DMS53 treated with DMSO at 0.1 percent for 48 hours (cell line): Measurements from ENCODE around the gene ITGB1.

ENCODE experiments used
- DNase-seq: peaks from one replicate; lab custom pipeline; 2025; ENCODE audit not compliant: unreplicated experiment; lab: John Stamatoyannopoulos, UW

ITGB1 gene

DNA sequence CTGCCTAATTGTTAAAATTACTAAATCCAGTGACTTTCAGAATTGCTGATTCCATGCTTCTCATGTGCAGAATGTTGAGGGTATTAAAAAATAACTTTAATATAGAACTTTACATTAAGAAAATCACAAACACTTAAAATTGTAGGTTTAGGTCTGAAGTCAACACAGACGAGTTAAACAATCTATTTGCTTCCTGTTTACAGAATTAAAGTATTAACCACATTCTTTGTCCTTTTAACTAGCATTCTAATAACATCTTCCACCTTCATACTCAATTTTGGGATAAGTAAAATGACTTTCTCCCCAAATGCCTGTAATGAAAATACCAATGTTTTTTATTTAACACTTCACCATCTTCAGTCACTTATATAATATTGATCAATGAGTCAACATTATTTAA is 2.2 kb downstream of the ITGB1 start:
- DNase-seq = no peak

DNA sequence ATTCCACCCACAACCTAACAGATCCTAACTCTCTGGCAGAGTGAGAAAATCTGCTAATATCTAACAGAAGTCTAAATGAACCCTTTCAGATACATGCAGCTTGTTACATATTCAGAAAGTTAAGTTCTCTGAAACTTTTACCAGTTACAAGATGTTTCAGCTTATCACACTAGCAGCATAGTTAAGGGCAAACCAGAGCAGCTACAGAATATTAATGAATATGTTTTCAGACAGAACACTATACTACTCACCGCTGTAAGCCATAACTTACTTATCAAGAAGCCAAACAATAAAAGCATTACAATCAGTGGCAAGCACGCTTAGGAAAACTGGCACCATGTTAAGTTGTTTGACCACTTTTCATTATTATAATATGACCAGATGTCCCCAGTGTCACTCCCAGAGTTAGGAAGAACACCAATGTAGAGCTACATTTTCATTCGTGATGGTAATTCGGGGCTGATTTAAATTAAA is 2.7 kb downstream of the ITGB1 start:
- no peak for DNase-seq

DNA sequence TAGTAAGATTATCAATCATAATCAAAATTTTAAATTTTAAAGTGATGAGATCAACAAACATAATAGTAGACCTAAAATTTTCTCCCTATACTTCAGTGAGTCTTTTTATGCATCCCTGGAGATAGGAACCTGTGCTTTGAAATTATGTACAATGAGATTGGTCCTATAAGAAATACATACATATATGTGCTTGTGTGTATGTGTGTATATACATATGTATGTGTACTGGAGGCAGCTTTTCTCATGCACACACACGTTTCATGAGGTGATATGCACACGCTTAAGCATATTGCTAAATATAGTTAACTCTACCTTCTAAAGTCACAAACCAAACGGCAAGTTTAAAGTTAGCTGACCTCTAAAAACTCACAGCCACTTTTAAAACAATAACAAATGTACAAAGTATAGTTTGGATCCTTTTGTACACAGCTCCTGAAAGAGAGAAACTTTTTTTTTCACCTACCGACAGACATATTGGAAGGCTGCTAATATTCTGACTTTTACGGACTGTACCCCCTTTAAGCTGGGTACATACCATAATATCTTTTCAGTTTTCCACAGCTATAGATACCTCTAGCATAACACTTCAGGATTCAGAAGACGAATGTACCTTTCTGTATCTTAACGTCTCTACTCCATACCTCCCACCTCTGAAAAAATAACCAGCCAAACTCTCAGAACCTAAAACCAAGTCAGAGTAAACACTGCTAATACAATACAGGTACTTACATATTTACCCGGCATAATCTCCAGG is 3.3 kb downstream of the ITGB1 start:
- no peak for DNase-seq

DNA sequence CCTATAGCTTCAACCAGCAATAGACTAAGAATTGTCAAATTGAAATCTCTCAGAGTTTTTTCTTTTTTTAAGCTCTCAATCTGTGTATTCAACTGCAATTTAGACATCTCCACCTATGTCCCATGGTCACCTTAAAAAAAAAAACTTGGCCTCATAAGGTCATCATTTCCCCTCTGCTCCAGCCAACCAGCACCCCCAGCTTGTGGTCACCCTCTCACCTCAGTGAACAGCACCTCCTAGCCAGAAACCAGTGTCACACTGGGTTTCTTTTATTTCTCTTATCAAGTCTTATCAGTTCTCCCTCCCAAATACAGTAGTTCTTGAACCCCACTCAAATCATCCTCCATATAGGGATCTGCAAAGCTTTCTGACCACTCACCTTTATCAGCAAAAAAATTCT is 4.0 kb downstream of the ITGB1 start:
- DNase-seq = no peak

DNA sequence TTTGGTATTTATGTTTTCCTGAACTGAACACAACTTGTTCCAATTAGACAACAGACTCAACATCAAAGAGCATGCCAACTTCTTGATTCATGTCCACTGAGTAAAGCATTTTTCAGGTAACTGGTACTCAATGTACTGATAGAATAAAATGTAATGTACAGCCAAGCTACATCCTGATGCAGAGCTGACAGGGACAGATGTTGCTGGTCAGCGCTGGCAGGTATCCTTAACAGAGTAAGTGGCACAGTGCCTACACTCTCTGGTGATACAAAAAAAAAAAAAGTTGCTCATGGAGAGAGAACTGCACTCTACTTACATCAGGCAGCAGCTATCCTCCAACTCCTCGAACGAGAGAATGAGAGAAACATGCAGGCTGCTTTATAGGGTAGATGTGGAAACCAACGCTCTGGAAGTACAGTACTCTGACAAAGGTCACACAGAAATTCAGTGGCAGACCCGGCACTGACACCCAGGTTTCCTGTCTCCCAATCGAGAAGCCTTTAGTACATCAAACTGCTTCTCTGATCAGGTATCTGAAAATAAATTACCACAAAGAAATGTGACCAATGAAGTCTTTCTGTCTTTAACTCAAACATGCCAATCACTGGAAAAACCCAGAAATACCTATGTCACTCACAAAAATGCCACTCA is 4.6 kb downstream of the ITGB1 start:
- no peak for DNase-seq

DNA sequence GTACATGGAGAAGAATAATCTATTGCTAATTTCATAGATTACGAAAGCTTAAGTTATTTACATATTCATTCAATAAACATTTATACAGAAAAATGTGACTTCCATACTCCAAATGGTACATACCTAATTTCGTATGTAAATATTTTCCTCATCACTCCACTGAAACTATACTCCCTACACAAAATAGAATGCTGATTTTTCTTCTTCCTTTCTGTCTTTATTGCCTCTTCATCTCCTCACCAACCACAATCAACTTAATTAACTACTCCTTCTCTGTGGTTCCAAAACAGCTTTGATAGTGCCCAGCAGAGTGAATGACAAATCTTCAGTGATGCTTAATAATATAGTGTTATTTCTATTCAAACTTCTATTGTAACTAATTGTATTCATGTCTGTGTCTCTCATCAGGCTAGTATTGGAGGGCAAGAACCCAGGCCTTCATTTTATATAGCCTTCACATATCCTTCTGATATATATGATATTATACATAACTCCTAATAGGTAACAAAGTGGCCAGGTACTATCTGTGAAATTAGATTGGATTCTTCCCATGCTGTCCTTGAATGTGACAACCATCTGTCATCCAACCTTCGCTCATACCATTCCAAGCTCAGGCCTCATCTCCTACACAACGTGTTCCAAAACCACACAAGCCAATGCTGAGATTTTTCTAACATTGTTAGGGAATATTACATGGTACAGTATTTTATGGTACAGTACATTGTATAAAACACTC is 5.3 kb downstream of the ITGB1 start:
- DNase-seq = no peak

DNA sequence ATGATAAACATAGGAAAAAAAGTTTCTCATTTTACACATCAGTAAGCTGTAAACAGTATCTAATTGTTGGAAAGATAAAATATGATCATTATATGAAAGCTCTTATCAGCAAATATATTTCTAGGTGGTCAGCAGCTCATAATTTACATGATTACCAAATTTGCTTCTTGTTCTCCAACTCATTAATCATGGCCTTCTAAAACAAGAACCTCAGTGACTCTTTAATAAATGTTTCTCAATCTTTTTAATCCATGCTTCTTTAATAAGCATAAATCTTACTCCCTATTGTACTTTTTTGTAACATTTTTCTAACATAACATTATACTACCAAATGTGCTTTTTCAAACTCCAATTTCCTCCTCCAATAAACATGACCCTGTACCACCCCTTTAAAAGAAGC is 5.9 kb downstream of the ITGB1 start:
- DNase-seq = no peak

DNA sequence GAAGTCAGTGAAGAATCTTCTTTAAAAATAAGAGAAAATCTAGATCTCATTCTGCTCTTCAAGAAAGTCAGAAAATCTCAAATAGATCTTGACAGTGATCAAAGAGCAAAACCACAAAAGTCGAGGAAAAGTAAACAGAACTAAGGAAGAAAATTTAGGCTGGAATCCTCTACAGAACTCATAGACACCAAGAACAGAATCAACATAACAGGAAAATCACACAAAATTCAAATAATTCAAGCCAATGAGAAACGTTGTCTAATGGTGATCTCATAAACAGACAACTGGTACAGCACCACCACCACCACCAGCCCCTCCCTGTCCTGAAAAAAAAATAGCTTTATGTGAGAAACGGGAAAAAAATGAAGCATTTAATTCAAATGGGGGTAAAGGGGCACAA is 6.9 kb downstream of the ITGB1 start:
- no peak for DNase-seq

DNA sequence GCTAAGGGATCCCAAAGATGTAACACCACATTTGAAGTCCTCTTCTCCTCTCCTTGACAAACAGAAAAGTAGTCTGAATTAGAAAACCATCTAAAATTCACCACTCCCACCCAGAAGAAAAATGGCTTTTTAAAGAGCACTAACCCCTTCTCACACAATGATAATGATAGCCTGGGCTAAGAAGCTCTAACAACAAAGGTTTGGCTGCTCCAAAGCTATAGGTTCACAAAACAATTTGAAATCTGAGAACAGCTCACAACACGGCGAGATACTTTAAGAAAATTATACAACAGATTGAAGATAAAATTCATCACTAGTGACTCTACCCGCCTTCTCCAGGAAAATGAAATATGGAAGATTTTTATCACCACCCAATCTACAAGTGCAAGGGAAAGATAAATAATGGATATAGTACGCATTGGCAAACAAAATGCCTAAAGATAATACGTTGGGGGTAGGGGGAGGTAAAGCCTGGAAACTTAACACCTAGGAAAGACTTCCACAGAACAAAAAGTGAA is 7.4 kb downstream of the ITGB1 start:
- DNase-seq = no peak

DNA sequence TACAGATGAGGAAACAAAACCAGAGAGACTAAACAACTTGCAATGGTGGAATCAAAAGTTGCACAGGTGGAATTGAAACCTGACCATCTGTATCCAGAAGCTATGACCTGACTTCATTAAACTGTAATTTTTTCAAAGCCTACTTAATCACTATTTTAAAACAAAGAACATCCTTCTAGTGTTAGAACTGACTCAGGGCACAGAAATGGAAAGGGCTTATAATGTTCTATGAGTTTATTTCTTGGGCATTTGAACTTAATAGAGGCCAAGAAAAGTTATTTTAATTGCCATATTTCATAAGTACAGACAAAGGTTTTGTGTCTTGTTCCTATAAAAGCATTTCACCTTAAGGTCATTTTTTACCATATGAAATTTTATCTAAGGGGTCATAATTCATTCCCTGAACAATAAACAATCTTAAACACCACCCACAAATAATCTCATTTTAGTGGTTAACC is 8.8 kb downstream of the ITGB1 start:
- DNase-seq = no peak

DNA sequence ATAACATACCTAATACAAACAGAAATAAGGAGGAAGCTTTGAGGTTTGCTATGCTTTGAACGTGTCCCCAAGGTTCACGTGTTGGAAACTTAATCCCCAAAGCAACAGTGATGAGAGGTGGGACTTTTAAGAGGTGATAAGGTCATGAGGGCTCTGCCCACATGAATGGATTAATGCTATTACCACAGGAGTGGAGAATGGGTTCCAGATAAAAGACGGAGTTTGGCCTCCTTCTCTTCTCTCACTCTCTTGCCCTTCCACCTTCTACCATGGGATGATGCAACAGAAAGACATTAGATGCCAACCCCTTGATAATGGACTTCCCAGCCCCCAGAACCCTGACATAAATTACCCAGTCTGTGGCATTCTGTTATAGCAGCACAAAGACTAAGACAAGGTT is 9.6 kb downstream of the ITGB1 start:
- no peak for DNase-seq

DNA sequence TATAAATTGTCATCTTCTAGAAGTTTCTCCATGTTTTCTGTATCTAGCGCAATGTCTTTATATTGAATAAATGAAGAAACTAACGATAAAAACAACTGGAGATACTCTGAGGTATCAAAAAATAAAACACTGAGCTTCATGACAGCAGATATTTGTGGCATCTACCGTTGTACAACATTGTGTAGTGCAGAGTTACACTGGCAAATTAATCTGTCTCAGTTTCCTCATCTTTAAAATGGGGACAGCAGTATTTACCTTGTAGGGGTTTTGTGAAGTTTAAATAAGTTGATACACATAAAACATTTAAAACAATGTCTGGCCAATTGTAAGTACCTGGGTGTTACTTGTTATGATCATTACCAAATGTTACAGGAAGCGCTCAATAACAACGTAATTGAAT is 10.4 kb downstream of the ITGB1 start:
- no peak for DNase-seq

DNA sequence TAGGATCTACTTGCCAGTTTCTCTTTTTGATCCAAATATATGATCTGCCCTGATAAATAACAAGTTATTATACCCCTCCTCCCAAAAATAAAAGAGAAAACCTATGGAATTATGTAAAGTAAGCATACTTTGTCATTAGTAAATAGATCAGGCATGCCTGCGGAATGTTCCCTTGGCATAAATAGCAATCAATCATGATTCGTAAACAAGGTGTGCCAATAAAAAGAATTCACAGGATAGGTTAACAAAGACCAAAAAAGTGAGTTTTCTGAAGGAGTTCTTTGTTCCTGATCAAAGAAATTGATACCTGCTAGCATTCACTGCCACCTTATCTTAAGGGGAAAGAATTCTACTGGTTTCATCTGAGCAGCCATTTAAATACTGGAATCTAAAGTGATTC is 11.9 kb downstream of the ITGB1 start:
- no peak for DNase-seq

DNA sequence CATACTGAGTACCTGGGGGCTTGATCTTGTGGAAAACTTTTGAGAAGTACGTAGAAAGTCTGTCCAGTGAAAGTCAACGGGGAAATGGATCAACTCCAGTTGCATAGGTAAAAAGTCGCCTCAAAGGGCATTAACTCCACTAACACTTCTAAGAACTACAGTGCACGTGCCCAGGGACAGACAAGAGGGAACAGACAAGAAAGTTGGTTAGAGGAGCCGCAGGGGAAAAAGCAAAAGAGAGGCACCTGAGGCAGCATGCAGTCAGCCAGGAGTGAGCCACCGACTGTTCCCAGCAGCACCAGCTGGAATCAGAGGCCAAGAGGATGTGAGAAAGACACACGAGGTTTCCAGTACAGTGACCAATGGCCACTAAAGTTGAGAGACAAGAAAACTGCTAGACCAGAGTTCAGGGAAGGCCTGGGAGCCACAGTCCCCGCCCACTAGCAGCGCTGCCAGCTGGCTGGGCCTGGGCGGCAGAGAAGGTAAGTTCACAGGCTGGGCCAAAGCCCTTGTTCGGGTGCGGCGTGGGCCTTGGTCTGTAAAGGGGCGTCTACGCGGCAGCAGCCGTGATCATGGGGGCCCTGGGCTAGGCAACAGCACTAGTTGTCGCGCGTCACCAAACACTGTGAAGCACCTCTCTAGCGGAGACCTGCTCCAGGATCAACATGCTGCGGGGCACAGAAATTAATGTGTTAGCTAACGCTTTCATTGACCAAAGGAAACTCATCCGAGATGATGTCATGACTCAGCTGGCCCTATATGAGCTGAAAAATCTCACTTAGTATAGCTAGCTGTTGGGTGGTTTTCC is 14.0 kb downstream of the ITGB1 start:
- DNase-seq = no peak

DNA sequence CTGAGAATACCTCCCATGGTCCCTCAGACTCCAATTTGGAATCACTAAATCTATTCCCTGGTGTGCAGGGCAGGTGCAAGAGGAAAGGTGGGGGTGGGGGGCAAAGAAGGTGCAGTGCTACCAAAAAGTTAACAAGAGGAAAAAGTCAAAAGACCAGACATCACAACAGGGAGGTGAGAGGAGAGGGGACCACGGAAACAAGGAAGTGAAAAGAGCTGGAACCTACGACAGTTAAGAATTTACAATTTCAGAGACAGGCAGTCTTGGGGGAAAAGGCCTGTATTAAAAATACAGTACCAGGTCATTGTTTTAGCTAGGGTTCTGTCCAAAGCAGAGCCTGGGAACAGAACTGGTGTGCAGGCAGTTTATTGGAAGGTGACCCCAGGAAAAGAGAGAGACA is 14.6 kb downstream of the ITGB1 start:
- DNase-seq = no peak

DNA sequence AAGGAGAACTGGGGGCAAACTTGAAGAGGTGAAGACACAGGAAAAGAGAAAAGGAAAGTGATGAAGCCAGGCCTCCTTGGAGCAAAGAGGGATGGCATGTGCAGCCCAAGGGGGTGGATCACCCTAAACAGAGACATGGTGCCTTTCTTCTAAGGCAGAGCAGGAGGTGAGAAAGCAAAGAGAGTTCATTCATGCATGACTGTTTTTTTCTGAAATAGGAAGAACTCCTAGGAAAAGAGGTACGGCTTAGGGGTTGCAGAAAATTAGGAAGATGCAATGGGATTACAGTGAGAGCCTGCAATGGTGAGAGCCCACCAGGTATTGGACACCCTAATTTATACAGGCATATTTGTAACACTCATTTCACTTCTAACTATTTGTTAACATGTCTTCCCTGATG is 15.9 kb downstream of the ITGB1 start:
- no peak for DNase-seq

DNA sequence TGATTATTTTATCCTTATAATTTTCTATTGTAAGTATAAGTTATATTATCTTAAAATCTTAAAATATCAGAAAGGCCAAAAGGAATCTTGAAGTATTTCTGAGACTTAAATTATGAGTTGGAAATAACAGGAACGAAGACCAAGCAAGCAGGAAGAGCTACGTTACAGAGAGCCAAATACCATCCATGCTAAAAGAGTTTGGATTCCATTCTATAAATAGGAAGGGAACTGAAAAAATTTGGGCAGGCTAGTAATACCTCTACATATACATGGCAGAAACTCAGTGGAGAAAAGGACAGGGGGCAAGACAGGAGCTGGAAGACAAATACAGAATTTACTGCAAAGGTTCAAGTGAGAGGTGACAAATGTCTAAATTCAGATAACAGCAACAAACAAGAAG is 16.7 kb downstream of the ITGB1 start:
- no peak for DNase-seq

DNA sequence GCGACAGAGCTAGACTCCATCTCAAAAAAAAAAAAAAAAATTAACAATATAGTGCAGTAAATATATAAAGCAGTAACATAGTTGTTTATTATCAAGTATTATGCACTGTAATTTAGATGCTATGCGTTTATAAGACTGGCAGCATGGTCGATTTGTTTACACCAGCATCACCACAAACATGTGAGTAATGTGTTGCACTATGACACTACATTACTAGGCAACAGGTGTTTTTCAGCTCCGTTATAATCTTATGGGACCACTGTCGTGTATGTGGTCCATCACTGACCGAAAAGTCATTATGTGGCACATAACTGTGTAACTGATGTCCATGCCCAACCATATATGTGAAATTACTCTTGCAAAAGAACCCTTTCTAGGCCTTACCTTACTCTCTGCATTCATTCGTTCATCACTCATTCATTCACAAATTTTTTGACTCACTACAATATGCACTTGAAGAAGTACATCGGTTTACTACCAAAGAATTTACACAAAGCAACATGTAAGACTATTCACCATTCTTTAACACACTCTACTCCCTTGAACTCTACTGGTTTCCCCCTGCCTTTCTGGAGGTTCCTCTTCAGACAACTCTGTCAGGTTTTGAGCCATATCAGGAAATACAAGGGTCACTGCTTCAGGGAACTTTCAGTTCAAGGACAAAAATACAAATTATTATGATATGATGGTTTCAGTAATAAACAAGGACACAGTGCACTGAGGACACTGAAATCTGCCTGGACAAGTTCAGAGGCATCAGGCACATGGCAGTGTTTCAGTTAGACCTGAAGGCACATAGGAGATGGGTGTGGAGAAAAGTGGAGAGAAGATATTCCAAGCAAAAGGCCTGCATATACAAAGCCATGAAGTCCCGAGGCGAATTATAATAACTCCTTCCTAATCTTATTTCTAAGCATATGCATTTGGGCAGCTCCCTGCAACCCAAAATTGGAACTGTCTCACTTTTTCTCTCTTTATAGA is 17.4 kb downstream of the ITGB1 start:
- no peak for DNase-seq

DNA sequence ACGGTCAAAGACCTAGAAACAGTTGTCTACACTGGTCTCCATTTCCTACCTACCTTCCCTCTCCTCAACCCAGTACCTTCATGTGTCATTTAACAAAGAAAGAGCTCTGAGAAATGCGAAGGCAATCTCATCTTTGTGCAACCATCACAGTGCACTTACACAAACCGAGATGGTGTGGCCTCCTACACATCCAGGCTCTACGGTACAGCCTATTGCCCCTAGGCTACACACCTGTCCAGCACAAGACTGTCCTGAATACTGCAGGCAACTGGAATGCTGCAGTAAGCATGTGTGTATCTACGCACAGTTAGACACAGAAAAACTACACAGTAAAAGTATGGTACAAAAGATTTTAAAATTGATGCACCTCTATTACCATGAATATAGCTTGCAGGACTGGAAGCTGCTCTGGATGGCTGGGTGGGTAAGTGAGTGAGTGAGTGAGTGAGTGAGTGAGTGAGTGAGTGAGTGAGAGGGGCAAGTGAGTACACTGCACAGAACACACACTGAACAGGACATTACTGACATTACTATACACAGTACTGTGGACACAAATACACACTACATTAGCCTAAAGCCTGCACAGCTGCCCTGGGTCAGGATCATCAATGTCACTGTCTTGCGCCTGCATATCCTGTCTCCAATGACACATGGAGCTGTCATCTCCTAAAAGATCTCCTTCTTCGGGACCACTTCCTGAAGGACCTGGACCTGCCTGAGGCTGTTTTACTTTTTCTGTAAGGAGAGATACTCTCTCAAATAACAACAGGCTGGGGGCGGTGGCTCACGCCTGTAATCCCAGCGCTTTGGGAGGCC is 18.5 kb downstream of the ITGB1 start:
- DNase-seq = no peak
